ENCODE measurements around the gene LRRC7.
"Not testable (repeated sequence)": the region's sequence is repeated elsewhere in the genome, so short reads cannot be mapped to it uniquely, and the experiment has no call there.

LRRC7 gene

GRCh38 chr1:69787151-69787550 is 219.4 kb downstream of the LRRC7 start:
- no peak for DNase-seq

GRCh38 chr1:69791311-69791710 is 223.6 kb downstream of the LRRC7 start:
- DNase-seq, result no peak

GRCh38 chr1:69794831-69795230 is 227.1 kb downstream of the LRRC7 start:
- DNase-seq, result no peak

- peak; percentile 22 for DNase-seq
Observed at GRCh38 chr1:69814926-69815325, 247.2 kb downstream of the LRRC7 start.

GRCh38 chr1:69824932-69825331 is 257.2 kb downstream of the LRRC7 start:
- DNase-seq, result no peak

- DNase-seq, result no peak
Observed at GRCh38 chr1:69827732-69828131, 260.0 kb downstream of the LRRC7 start.

- DNase-seq, result no peak
Observed at GRCh38 chr1:69833536-69833935, 265.8 kb downstream of the LRRC7 start.

- DNase-seq, result no peak
Observed at GRCh38 chr1:69834336-69834735, 266.6 kb downstream of the LRRC7 start.

GRCh38 chr1:69835955-69836354 is 268.2 kb downstream of the LRRC7 start:
- DNase-seq, result no peak

GRCh38 chr1:69836971-69837636 is 269.4 kb downstream of the LRRC7 start:
- DNase-seq, result no peak

GRCh38 chr1:69842326-69842725 is 274.6 kb downstream of the LRRC7 start:
- DNase-seq, result no peak

GRCh38 chr1:69845655-69846054 is 277.9 kb downstream of the LRRC7 start:
- no peak for DNase-seq

- DNase-seq, result no peak
Observed at GRCh38 chr1:69846267-69846666, 278.5 kb downstream of the LRRC7 start.

- DNase-seq, result no peak
Observed at GRCh38 chr1:69847670-69848069, 279.9 kb downstream of the LRRC7 start.

GRCh38 chr1:69852151-69852550 is 284.4 kb downstream of the LRRC7 start:
- no peak for DNase-seq

GRCh38 chr1:69852706-69853105 is 285.0 kb downstream of the LRRC7 start:
- no peak for DNase-seq

- no peak for DNase-seq
Observed at GRCh38 chr1:69858534-69858933, 290.8 kb downstream of the LRRC7 start.

GRCh38 chr1:69861641-69862040 is 293.9 kb downstream of the LRRC7 start:
- no peak for DNase-seq

- DNase-seq, result no peak
Observed at GRCh38 chr1:69862906-69863305, 295.2 kb downstream of the LRRC7 start.

GRCh38 chr1:69863704-69864103 is 296.0 kb downstream of the LRRC7 start:
- DNase-seq, result no peak

GRCh38 chr1:69871412-69871811 is 303.7 kb downstream of the LRRC7 start:
- DNase-seq, result no peak

- no peak for DNase-seq
Observed at GRCh38 chr1:69878338-69878737, 310.6 kb downstream of the LRRC7 start.

- DNase-seq, result not testable (repeated sequence)
Observed at GRCh38 chr1:69888016-69888415, 320.3 kb downstream of the LRRC7 start.

GRCh38 chr1:69888657-69889056 is 320.9 kb downstream of the LRRC7 start:
- DNase-seq, result no peak

- DNase-seq, result no peak
Observed at GRCh38 chr1:69898403-69898947, 330.8 kb downstream of the LRRC7 start.

Measured in hematopoietic multipotent progenitor cell treated with erythropoietin and hydrocortisone succinate and interleukin-3 and kit ligand, for 4 days (in vitro differentiated cells).